Right lobe of liver (tissue), 6 donors: ENCODE data around the gene PIEZO2. TPM values are rescaled to one million over a fixed set of nuclear protein-coding genes. Genes with fewer than 3 reads are reported as not detected.

Source experiments
- ATAC-seq, 4 donors: fragments of 200-7000 bp; cut with Tn5 transposase; one replicate each; pipeline ENCODE4 v1.9.1; 2020; ENCODE audit warnings: mild to moderate bottlenecking in 4 of 4, moderate library complexity in 4 of 4
- DNase-seq, 3 donors: peaks; one replicate each; pipeline ENCODE4 v3.0.0-alpha.2; 2020
- H3K27ac ChIP-seq, 3 donors: fragments of 200-600 bp; one replicate each; pipeline ENCODE4 v1.8.0; 2022
- H3K27me3 ChIP-seq, 2 donors: fragments of 200-600 bp; one replicate each; pipeline ENCODE4 v1.8.0; 2022
- H3K36me3 ChIP-seq, 4 donors: fragments of 200-600 bp; sonication (generic) in 1 of 4; one replicate each; pipeline versions ENCODE4 v1.5.1 to v1.8.0; 2017 to 2022; ENCODE audit warnings: control low read depth in 1 of 4
- H3K4me1 ChIP-seq, 4 donors: fragments of 200-600 bp; sonication (generic) in 1 of 4; one replicate each; pipeline versions ENCODE4 v1.5.1 to v1.8.0; 2017 to 2022; ENCODE audit warnings: control low read depth in 1 of 4
- H3K4me3 ChIP-seq, 3 donors: fragments of 200-600 bp; one replicate each; pipeline ENCODE4 v1.8.0; 2022
- H3K9me3 ChIP-seq, 4 donors: fragments of 200-600 bp; sonication (generic) in 1 of 4; one replicate each; pipeline versions ENCODE4 v1.5.1 to v1.8.0; 2017 to 2022; ENCODE audit warnings: control low read depth in 1 of 4
- POLR2A ChIP-seq: fragments of 450-650 bp; IDR thresholded peaks from one replicate; pipeline ENCODE4 v1.6.1; 2017; ENCODE audit warnings: antibody characterized with exemption, mild to moderate bottlenecking
- WGBS: methylation state at CpG from one replicate; pipeline ENCODE4 v1.1.6; 2018; ENCODE audit warnings: low coverage, low lambda C conversion rate; ENCODE audit not compliant: insufficient coverage; ENCODE audit errors: missing lambda C conversion rate; 5-methylcytosine and 5-hydroxymethylcytosine counted together
- intact Hi-C, 2 donors: fragments of 100-400 bp; cut with DNase I; formaldehyde crosslinking; loops; one replicate each; pipeline versions ENCODE4 v1.11.2 to v1.14.1; 2022
- total RNA-seq, 6 experiments: library from RNA; depleted of rRNA in 2 of 6; stranded (reverse); fragments of >200 nt in 2 of 6; fragmentation: NEBNext Ultra II Directional in 3 of 6; extraction: Animal tissue kit (Norgen Biotek cat#: 25700) in 3 of 6; gene quantifications; one replicate each; pipeline versions ENCODE4 v1.1.0 to v1.2.4, GENCODE V29; 2016 to 2023
- TF ChIP-seq, protein P1 (sequence below), 4 donors: fragments of 200-600 bp in 3 of 4; fragments of 450-650 bp in 1 of 4; IDR thresholded peaks; one replicate each; pipeline versions ENCODE4 v1.5.1 to v1.8.0; 2016 to 2022; ENCODE audit warnings: antibody characterized with exemption in 4 of 4, mild to moderate bottlenecking in 2 of 4
- donor health status: DM: no; HTN: yes; CAD: no.
- donor health status: DM: no; HTN: no; CAD: no.
- donor health status: DM: no; HTN: no; CAD: no.
- donor health status: DM: no; HTN: yes; CAD: no.
- donor health status: DM: no; HTN: yes; CAD: no.

Gene PIEZO2
- total RNA-seq, 6 experiments from 2014 or later: 6.6 to 16.9 (median 10.1) TPM

DNA sequence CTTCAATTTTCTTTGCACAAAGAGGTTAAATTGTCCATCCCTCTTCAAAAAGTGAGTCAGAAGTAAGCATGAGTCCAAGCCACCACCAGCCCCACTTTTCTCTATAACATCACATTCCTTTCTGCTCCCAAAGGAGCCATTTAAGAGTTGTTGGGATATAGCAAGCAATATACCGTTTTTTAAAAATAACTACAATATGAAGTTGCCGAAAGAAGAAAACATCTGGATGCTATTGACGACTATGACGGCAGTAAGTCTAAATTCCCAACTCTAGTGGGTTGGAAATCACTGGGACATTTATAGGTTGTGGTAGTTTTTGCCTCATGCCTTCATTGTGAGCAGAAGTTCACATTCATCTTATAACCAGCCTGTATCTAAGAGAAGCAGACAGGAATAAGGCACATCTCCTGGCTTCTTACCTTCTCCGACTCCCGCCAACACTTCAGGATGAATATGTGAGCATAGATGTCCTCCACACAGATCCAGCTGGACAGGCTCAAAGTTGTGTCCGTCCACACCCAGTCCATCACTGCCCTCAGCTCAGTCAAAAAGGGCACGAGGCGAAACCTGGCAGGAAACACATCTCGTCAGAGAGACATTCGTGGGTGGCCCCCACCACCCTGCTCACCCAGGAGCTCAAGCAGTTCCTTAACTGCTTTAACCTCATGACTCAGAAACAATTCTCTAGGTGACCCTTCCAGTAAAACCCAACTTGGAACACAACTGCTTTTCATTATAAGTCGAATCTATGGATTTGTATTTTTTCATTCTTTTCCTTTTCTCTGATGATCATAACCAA is 459.9 kb downstream of the PIEZO2 start:
- H3K4me3 ChIP-seq: no peak overlapping the region
- no peak for ATAC-seq
- no peaks in the 10 kb centered on the region for H3K27me3 ChIP-seq
- no peaks in the 10 kb centered on the region for H3K36me3 ChIP-seq
- H3K4me1 ChIP-seq: no peaks in the 10 kb centered on the region
- intact Hi-C loops: loop anchor here in 1 of 2 donors (10.0 kb wide), 1 partner anchor 55 kb away; no protein-coding TSS in a partner anchor
- no peaks in the 10 kb centered on the region for H3K9me3 ChIP-seq
- WGBS: 80% methylated on average over 8 of the region's 12 CpGs
- DNase-seq: no peak
- no peak for TF ChIP-seq POLR2A
- TF ChIP-seq, protein P1, sequence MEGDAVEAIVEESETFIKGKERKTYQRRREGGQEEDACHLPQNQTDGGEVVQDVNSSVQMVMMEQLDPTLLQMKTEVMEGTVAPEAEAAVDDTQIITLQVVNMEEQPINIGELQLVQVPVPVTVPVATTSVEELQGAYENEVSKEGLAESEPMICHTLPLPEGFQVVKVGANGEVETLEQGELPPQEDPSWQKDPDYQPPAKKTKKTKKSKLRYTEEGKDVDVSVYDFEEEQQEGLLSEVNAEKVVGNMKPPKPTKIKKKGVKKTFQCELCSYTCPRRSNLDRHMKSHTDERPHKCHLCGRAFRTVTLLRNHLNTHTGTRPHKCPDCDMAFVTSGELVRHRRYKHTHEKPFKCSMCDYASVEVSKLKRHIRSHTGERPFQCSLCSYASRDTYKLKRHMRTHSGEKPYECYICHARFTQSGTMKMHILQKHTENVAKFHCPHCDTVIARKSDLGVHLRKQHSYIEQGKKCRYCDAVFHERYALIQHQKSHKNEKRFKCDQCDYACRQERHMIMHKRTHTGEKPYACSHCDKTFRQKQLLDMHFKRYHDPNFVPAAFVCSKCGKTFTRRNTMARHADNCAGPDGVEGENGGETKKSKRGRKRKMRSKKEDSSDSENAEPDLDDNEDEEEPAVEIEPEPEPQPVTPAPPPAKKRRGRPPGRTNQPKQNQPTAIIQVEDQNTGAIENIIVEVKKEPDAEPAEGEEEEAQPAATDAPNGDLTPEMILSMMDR (IDR thresholded peaks at IDR 0.05): no peak
- no peak overlapping the region for H3K27ac ChIP-seq

DNA sequence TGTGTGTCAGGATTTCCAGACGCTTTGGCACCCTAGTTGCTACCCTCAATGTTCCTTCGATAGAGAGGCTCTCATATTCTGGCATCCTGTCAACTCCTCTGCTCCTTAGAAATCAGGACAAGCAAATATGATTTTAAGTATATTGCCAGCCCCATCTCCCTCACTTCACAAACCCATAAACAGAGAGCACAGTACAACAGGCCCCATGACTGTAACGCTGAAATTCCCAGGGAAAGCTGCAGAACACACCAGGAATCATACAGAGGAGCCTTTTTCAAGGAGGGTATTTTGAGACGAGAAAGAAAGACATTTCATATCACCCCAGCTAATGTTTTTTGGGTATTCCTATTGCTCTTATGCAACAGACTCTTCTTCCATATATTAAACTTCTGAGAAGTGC is 460.6 kb downstream of the PIEZO2 start:
- Histone ChIP-seq H3K9me3 (no peaks in the 10 kb centered on the region), H3K27ac (no peak overlapping the region), H3K4me1 (no peaks in the 10 kb centered on the region), H3K27me3 (no peaks in the 10 kb centered on the region), H3K36me3 (no peaks in the 10 kb centered on the region), H3K4me3 (no peak overlapping the region)
- TF ChIP-seq, protein P1 (IDR thresholded peaks at IDR 0.05): no peak
- TF ChIP-seq POLR2A: no peak
- WGBS: 75% methylated on average over 4 of the region's 4 CpGs
- intact Hi-C loops: loop anchor here in 1 of 2 donors (10.0 kb wide), 1 partner anchor 56 kb away; no protein-coding TSS in a partner anchor
- no peak for DNase-seq
- ATAC-seq: no peak

DNA sequence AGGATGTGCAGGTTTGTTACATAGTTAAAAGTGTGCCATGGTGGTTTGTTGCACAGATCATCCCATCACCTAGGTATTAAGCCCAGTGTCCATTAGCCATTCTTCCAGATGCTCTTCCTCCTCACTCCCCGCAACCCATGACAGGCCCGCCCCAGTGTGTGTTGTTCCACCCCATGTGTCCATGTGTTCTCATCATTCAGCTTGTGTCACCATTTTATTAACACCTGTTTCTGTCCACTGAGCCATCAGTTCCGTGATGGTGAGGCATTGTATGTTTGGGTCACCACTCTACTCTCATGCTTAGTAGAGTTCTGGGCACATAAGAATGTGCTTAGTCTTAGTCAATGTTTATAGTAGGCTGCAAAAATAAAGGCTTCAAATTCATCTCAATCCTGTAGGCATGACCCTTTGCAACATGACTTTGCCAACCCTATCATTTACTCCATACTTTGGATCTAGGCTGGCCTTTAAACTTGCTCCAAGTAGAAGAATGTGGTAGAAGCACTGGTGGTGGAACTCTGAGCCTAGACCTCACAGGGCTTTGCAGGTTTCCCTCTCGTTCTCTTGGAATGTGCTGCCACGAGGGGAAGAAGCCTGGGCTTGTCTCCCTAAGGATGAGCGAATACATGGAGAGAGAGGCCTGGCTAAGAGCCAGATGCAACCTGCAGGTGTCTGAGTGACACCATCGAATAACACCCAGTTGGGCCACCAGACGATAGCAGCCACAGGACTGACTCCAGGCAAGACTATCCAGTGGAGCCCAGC is 462.0 kb downstream of the PIEZO2 start:
- no peaks in the 10 kb centered on the region for H3K4me1 ChIP-seq
- TF ChIP-seq, protein P1 (IDR thresholded peaks at IDR 0.05): no peak
- TF ChIP-seq POLR2A: no peak
- intact Hi-C loops: loop anchor here in 1 of 2 donors (10.0 kb wide), 1 partner anchor 57 kb away; no protein-coding TSS in a partner anchor
- H3K27me3 ChIP-seq: no peaks in the 10 kb centered on the region
- H3K36me3 ChIP-seq: no peaks in the 10 kb centered on the region
- no peak for ATAC-seq
- no peak for DNase-seq
- H3K9me3 ChIP-seq: no peaks in the 10 kb centered on the region
- 82% methylated on average over 7 of the region's 8 CpGs for WGBS
- no peak overlapping the region for H3K27ac ChIP-seq
- no peak overlapping the region for H3K4me3 ChIP-seq

DNA sequence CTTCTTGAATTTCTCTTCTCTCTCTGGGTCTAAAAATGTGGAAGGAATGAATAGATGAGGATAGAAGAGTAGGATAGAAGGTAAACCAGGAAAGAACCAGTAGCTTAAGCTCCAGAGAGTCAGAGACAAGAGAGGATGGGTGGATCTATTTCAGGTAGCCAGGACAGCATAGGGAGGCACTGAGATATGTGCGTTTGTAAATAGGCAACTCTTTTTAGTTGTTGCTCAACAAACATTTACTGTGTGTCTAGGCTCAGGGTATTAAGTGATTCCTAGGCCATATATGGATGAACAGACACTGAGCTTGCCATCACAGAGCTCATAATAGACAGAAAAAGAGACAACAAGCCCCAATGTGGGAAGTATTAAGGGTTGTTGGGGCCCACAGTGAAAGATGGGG is 463.1 kb downstream of the PIEZO2 start:
- no peaks in the 10 kb centered on the region for H3K27me3 ChIP-seq
- no peaks in the 10 kb centered on the region for H3K4me1 ChIP-seq
- no peak overlapping the region for H3K4me3 ChIP-seq
- 0% methylated on average over 1 of the region's 1 CpG for WGBS
- ATAC-seq: no peak
- no peak for TF ChIP-seq POLR2A
- TF ChIP-seq, protein P1 (IDR thresholded peaks at IDR 0.05): no peak
- H3K9me3 ChIP-seq: no peaks in the 10 kb centered on the region
- H3K27ac ChIP-seq: no peak overlapping the region
- no peak for DNase-seq
- H3K36me3 ChIP-seq: no peaks in the 10 kb centered on the region
- intact Hi-C loops: loop anchor here in 1 of 2 donors (10.0 kb wide), 1 partner anchor 58 kb away; no protein-coding TSS in a partner anchor
